Urinary bladder (tissue), 4 donors: ENCODE measurements around the gene RSPH1. TPM values are rescaled to one million over a fixed set of nuclear protein-coding genes. Genes with fewer than 3 reads are reported as not detected.
A peak's percentile ranks its signal among the peaks of the same experiment; 100 is the strongest.

Experiments
- DNase-seq: peaks from one replicate; pipeline ENCODE4 v3.0.0-alpha.2; 2015; ENCODE audit errors: extremely low spot score
- H3K27ac ChIP-seq: one replicate; pipeline ENCODE4 v1.5.1; 2013; ENCODE audit warnings: low read depth, mild to moderate bottlenecking, moderate library complexity
- H3K36me3 ChIP-seq: one replicate; pipeline ENCODE4 v1.6.1; 2013; ENCODE audit warnings: mild to moderate bottlenecking, moderate library complexity; ENCODE audit not compliant: insufficient read depth
- H3K4me1 ChIP-seq: one replicate; pipeline ENCODE4 v1.6.1; 2013; ENCODE audit warnings: mild to moderate bottlenecking, moderate library complexity; ENCODE audit not compliant: insufficient read depth
- H3K4me3 ChIP-seq: one replicate; pipeline ENCODE4 v1.5.1; 2013; ENCODE audit warnings: low read depth, low read length
- WGBS: extraction: QIAGEN DNeasy Blood & Tissue Kit; methylation state at CpG from one replicate; pipeline ENCODE4 v1.1.7; 2013; 5-methylcytosine and 5-hydroxymethylcytosine counted together
- polyA plus RNA-seq: library from polyadenylated mRNA; stranded (reverse); fragments of 200-250 nt; gene quantifications from one replicate; pipeline ENCODE4 v1.2.3, GENCODE V29; 2013
- total RNA-seq: library from RNA; depleted of rRNA; stranded (reverse); fragments of >200 nt; gene quantifications from one replicate; pipeline ENCODE4 v1.2.3, GENCODE V29; 2014
- donor health status: healthy with polysubstance abuse.
- donor health status: healthy.

RSPH1 gene
- total and polyA plus RNA-seq, 2 donors: 0.26 to 0.84 TPM

- WGBS: 60% methylated on average over 9 of the region's 9 CpGs
- H3K4me1 ChIP-seq: peaks cover 1% of the 10 kb centered on the region
- H3K27ac ChIP-seq: no peak overlapping the region
- H3K36me3 ChIP-seq: no peaks in the 10 kb centered on the region
- no peak overlapping the region for H3K4me3 ChIP-seq
- no peak for DNase-seq
Measured at GRCh38 chr21:42525676-42526378, 29.8 kb upstream of the RSPH1 start.

- 20% methylated on average over 15 of the region's 15 CpGs for WGBS
- peak overlapping the region; percentile 55 for H3K27ac ChIP-seq
- no peak overlapping the region for H3K4me3 ChIP-seq
- no peaks in the 10 kb centered on the region for H3K36me3 ChIP-seq
- H3K4me1 ChIP-seq: peaks cover 1% of the 10 kb centered on the region
- DNase-seq: no peak
Measured at GRCh38 chr21:42525029-42525581, 29.1 kb upstream of the RSPH1 start.

- WGBS: 14% methylated on average over 17 of the region's 17 CpGs
- Histone ChIP-seq H3K27ac (peak overlapping the region; percentile 75), H3K4me3 (no peak overlapping the region), H3K4me1 (peaks cover 1% of the 10 kb centered on the region), H3K36me3 (no peaks in the 10 kb centered on the region)
- no peak for DNase-seq
Measured at GRCh38 chr21:42524341-42525028, 28.5 kb upstream of the RSPH1 start.

GRCh38 chr21:42523941-42524340, 27.9 kb upstream of the RSPH1 start:
- Histone ChIP-seq H3K27ac (peak overlapping the region; percentile 75), H3K4me1 (peaks cover 1% of the 10 kb centered on the region), H3K4me3 (no peak overlapping the region), H3K36me3 (no peaks in the 10 kb centered on the region)
- WGBS: 80% methylated on average over 9 of the region's 9 CpGs
- DNase-seq: no peak

DNA sequence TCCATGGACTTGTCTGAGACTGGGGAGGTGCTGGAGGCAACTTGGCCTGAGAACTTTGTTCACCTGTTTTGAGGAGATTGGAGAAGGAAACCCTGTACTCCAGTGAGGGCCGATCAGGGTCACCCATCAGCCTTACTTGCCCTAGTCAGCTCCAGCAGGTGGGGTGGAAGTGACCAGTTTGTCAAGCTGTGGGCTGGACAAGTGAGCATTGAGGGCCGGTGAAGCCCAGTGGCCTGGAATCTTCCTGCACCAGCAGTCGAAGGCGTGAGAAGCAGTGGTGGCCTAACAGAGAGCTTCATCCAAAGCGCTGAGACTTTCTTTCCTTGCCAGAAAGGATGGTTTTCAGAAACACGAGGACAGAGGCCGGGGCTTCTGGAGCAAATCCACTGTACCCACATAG, 27.2 kb upstream of the RSPH1 start:
- H3K4me1 ChIP-seq: peaks cover 1% of the 10 kb centered on the region
- H3K36me3 ChIP-seq: no peaks in the 10 kb centered on the region
- WGBS: 97% methylated on average over 7 of the region's 7 CpGs
- no peak for DNase-seq
- no peak overlapping the region for H3K27ac ChIP-seq
- no peak overlapping the region for H3K4me3 ChIP-seq

DNA sequence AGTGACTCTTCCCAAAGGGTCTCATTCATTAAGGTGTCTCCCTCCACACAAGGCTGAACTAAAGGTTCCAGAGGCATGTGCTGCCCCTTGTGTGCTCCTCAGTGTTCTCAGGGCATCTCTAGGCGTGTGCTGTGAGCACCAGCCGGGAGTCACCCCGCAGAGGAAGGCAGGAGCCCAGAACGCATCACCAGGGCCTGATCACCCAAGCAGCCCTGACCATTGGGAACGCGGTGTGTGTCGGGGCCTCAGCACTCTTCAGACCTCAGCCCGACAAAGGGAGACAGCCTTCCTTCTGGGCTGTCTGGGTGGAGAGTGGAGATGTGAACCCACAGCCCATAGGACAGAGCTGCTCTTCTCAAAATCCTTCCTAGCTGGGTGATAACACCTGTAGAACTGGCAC, 26.7 kb upstream of the RSPH1 start:
- H3K27ac ChIP-seq: no peak overlapping the region
- DNase-seq: no peak
- H3K4me1 ChIP-seq: no peaks in the 10 kb centered on the region

GRCh38 chr21:42522271-42522670, 26.2 kb upstream of the RSPH1 start:
- H3K4me3 ChIP-seq: no peak overlapping the region
- no peaks in the 10 kb centered on the region for H3K36me3 ChIP-seq
- H3K27ac ChIP-seq: no peak overlapping the region
- no peaks in the 10 kb centered on the region for H3K4me1 ChIP-seq
- no peak for DNase-seq
- WGBS: 92% methylated on average over 14 of the region's 14 CpGs

More for the DNA sequence above, 26.7 kb upstream of the RSPH1 start:
- 98% methylated on average over 8 of the region's 8 CpGs for WGBS
- Histone ChIP-seq H3K36me3 (no peaks in the 10 kb centered on the region), H3K4me3 (no peak overlapping the region)

- Histone ChIP-seq H3K4me3 (no peak overlapping the region), H3K36me3 (no peaks in the 10 kb centered on the region), H3K4me1 (no peaks in the 10 kb centered on the region), H3K27ac (no peak overlapping the region)
- WGBS: 89% methylated on average over 6 of the region's 6 CpGs
- DNase-seq: no peak
Measured at GRCh38 chr21:42521805-42522204, 25.8 kb upstream of the RSPH1 start.

GRCh38 chr21:42521384-42521783, 25.4 kb upstream of the RSPH1 start:
- no peak for DNase-seq
- 83% methylated on average over 1 of the region's 1 CpG for WGBS
- Histone ChIP-seq H3K4me1 (no peaks in the 10 kb centered on the region), H3K27ac (no peak overlapping the region), H3K36me3 (no peaks in the 10 kb centered on the region), H3K4me3 (no peak overlapping the region)

- H3K27ac ChIP-seq: no peak overlapping the region
- no peak overlapping the region for H3K4me3 ChIP-seq
- no peaks in the 10 kb centered on the region for H3K36me3 ChIP-seq
- 85% methylated on average over 18 of the region's 18 CpGs for WGBS
- no peaks in the 10 kb centered on the region for H3K4me1 ChIP-seq
- DNase-seq: no peak
Measured at GRCh38 chr21:42520628-42521253, 24.7 kb upstream of the RSPH1 start.

- H3K4me1 ChIP-seq: no peaks in the 10 kb centered on the region
- no peak for DNase-seq
- no peak overlapping the region for H3K27ac ChIP-seq
- no peaks in the 10 kb centered on the region for H3K36me3 ChIP-seq
- H3K4me3 ChIP-seq: no peak overlapping the region
- WGBS: 96% methylated on average over 7 of the region's 7 CpGs
Measured at GRCh38 chr21:42518626-42519025, 22.6 kb upstream of the RSPH1 start.

GRCh38 chr21:42518215-42518614, 22.2 kb upstream of the RSPH1 start:
- H3K4me3 ChIP-seq: no peak overlapping the region
- no peaks in the 10 kb centered on the region for H3K36me3 ChIP-seq
- 69% methylated on average over 11 of the region's 11 CpGs for WGBS
- H3K27ac ChIP-seq: no peak overlapping the region
- H3K4me1 ChIP-seq: no peaks in the 10 kb centered on the region
- DNase-seq: no peak

DNA sequence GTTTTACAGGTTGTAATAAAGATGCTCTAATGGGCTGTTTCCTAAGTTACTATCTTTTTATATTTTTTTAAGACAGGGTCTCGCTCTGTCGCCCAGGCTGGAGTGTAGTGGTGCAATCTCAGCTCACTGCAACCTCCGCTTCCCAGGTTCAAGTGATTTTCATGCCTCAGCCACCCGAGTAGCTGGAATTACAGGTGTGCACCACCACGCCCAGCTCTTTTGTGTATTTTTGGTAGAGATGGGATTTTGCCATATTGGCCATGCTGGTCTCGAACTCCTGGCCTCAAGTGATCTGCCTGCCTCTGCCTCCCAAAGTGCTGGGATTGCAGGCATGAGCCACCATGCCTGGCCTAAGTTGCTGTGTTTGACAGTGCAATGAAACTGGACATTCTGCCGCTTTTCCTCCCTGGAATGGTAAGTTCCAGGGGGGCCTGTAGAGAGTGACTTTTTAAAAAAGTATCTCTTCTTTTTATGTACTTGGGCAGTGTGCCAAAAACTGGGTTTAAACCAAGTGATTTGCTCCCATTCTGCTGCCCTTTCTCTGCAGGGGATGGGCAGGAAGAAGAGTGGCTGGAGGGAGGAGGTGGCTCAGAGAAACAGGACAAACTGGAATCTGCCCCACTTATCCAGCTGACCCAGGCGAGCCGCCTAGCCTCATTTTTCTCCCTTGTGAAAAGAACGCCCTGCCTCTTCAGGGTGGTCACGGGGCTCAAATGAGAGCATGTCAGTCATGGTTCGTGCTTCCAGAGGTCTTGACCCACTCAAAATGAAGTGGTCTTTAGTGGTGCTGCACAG, 19.9 kb upstream of the RSPH1 start:
- H3K36me3 ChIP-seq: no peaks in the 10 kb centered on the region
- no peak overlapping the region for H3K27ac ChIP-seq
- H3K4me3 ChIP-seq: no peak overlapping the region
- 88% methylated on average over 12 of the region's 12 CpGs for WGBS
- DNase-seq: peak; percentile 81
- no peaks in the 10 kb centered on the region for H3K4me1 ChIP-seq
